ENCODE results near the gene BCAN.
A peak's percentile ranks its signal among the peaks of the same experiment; 100 is the strongest.

The BCAN gene

DNA sequence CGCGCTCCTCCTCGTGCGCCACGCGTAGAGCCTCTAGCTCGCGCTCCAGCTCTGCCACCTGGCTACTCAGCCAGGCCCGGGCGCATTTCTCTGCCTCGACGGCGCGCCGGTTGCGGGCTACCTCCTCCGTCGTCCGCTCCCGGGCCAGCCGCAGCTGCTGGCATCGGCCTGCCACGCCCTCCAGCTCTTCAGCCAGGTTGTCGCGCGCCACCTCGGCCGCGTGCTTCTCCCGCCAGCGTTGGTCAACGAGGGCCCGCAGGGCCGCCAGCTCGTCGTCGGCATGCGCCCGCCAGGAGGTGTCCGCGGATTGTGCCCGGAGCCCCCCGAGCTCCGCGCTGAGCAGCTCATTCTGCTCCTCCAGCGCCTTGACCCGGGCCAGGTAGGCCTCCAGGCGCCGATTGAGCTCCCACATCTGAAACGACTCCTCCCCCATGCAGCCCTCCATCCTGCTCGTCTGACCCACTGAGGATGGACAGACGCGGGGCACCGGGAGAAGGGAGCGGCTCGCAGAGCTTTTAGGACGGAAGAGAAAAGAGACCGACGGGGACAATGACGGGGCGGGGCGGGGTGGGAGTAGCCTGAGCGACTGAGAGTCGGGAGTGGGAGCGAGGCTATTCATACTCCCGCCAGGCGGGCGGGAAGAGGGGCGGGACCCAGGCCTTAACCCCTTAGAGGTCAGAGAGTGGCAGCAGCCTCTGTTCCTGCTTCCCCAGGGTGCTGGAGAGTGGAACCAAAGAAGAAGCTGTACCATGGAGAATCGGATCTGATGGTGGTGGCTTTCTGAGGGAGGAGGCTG lies 35.1 kb downstream of the BCAN start, which contains the start of gene NES:
Gene NES, minus strand, starts transcription at position 588 of the 796 bp plus-strand sequence. Its CDS starts 143 bp downstream, at position 445.
- no peak within 1 kb of the TSS for H3K4me3 ChIP-seq (ENCODE audit: low read depth, low read length)
- no peak for DNase-seq (ENCODE audit: low read depth)
- no peak for TF ChIP-seq CTCF (IDR thresholded peaks at IDR 0.05; ENCODE audit: control insufficient read depth, extremely low read depth, insufficient read depth)

GRCh38 chr1:156677616-156678596 lies 36.0 kb downstream of the BCAN start:
- no peak overlapping the region for H3K4me3 ChIP-seq (ENCODE audit: low read depth, low read length)
- TF ChIP-seq CTCF (IDR thresholded peaks at IDR 0.05; ENCODE audit: control insufficient read depth, extremely low read depth, insufficient read depth) = peak; percentile 77
- DNase-seq (ENCODE audit: low read depth) = no peak

DNA sequence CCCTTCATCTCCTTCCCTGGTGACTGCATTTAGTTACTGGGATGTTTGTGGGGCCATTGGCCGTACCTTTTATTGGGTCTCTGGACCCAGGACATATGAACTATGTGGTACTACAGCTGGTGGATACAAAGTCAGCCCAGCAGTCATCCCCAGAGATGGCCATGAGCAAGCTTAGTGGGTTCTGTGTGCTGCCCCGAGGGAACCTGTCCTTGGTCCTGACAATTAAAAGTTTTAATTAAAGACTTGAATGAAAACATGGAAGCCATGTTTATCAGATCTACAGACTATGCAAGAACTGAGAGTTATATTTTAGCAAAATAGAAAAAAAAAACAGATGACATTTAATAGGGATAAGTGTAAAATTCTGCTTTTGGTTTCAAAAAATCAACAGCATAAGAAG lies 38.1 kb downstream of the BCAN start:
- no peak overlapping the region for H3K4me3 ChIP-seq (ENCODE audit: low read depth, low read length)
- DNase-seq (ENCODE audit: low read depth) = no peak
- TF ChIP-seq CTCF (IDR thresholded peaks at IDR 0.05; ENCODE audit: control insufficient read depth, extremely low read depth, insufficient read depth) = no peak

GRCh38 chr1:156681196-156681960 lies 39.5 kb downstream of the BCAN start:
- no peak for TF ChIP-seq CTCF (IDR thresholded peaks at IDR 0.05; ENCODE audit: control insufficient read depth, extremely low read depth, insufficient read depth)
- DNase-seq (ENCODE audit: low read depth) = no peak
- H3K4me3 ChIP-seq (ENCODE audit: low read depth, low read length) = no peak overlapping the region

DNA sequence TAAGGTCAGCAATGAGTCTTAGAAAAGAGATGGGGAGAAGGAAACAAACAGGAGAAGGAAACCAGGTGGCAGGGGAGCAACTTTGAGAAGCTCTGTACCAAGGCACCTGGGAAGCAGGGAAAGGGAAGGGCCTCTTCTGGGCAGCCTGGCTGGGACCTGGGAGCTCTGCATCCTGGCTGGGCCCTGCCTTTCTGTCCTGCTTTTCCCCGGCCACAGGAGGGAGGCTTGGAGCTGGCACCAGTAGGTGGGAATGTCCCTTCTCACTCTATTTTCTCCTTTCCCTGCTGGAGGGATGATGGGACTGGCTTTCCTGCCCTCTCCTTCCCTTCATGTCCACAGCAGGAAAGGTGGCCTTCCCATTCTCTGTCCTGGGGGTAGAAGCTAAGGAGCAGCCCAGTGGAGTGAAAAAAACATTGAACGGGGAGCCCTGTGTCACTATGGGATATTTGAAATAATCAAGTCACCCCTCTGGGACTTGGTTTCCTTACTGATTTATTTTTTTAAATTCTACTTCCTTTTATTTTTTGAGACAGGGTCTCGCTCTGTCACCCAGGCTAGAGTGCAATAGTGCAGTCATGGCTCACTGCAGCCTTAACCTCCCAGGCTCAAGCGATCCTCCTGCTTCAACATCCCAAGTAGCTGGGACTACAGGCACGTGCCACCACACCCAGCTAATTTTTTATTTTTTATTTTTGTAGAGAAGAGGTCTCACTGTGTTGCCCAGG lies 40.4 kb downstream of the BCAN start:
- no peak overlapping the region for H3K4me3 ChIP-seq (ENCODE audit: low read depth, low read length)
- DNase-seq (ENCODE audit: low read depth) = no peak
- TF ChIP-seq CTCF (IDR thresholded peaks at IDR 0.05; ENCODE audit: control insufficient read depth, extremely low read depth, insufficient read depth) = 0 out of 2 replicates have a peak, but pooled peaks have one; percentile 1
